Neural progenitor cell (in vitro differentiated cells): ENCODE data around the gene PUSL1. TPM values are rescaled to one million over a fixed set of nuclear protein-coding genes. Genes with fewer than 3 reads are reported as not detected.

Source experiments
- DNase-seq: peaks from one replicate; pipeline ENCODE4 v3.0.0-alpha.2; 2016; ENCODE audit warnings: low spot score
- H2AFZ ChIP-seq: fragments of 200-600 bp; sonication (generic); replicated peaks from 2 replicates; pipeline ENCODE4 v1.6.1; 2016; ENCODE audit warnings: antibody characterized with exemption
- H3F3A ChIP-seq: fragments of 200-600 bp; sonication (generic); 2 replicates; pipeline ENCODE4 v1.6.1; 2016; ENCODE audit warnings: antibody characterized with exemption, low read depth
- H3K27ac ChIP-seq: fragments of 200-600 bp; sonication (generic); 2 replicates; pipeline ENCODE4 v1.5.1; 2016; ENCODE audit warnings: mild to moderate bottlenecking
- H3K27me3 ChIP-seq: fragments of 200-600 bp; sonication (generic); 2 replicates; pipeline ENCODE4 v1.6.1; 2016; ENCODE audit warnings: mild to moderate bottlenecking, moderate library complexity
- H3K36me3 ChIP-seq: fragments of 200-600 bp; sonication (generic); 2 replicates; pipeline ENCODE4 v1.5.1; 2016
- H3K4me1 ChIP-seq: fragments of 200-600 bp; sonication (generic); 2 replicates; pipeline ENCODE4 v1.6.1; 2016; ENCODE audit warnings: mixed run types
- H3K4me2 ChIP-seq: fragments of 200-600 bp; sonication (generic); 2 replicates; pipeline ENCODE4 v1.6.1; 2016
- H3K4me3 ChIP-seq: fragments of 200-600 bp; sonication (generic); 2 replicates; pipeline ENCODE4 v1.5.1; 2016
- H3K79me2 ChIP-seq: fragments of 200-600 bp; sonication (generic); 2 replicates; pipeline ENCODE4 v1.6.1; 2016; ENCODE audit warnings: low read depth
- H3K9ac ChIP-seq: fragments of 200-600 bp; sonication (generic); 2 replicates; pipeline ENCODE4 v1.6.1; 2016
- H3K9me3 ChIP-seq: fragments of 200-600 bp; sonication (generic); 2 replicates; pipeline ENCODE4 v1.5.1; 2016; ENCODE audit warnings: low read depth
- H4K20me1 ChIP-seq: fragments of 200-600 bp; sonication (generic); 2 replicates; pipeline ENCODE4 v1.6.1; 2016; ENCODE audit warnings: low read depth
- H3K27ac Mint-ChIP-seq: 3 replicates; pipeline ENCODE4 v1.8.0; 2021; ENCODE audit warnings: mixed read lengths
- H3K27me3 Mint-ChIP-seq: 2 replicates; pipeline ENCODE4 v1.8.0; 2022; ENCODE audit warnings: low read depth, mild to moderate bottlenecking, inconsistent platforms, moderate library complexity, mixed read lengths; ENCODE audit not compliant: insufficient read depth
- H3K36me3 Mint-ChIP-seq: 3 replicates; pipeline ENCODE4 v1.8.0; 2021; ENCODE audit warnings: mixed read lengths
- H3K4me1 Mint-ChIP-seq: 3 replicates; pipeline ENCODE4 v1.8.0; 2021; ENCODE audit warnings: mixed read lengths
- H3K4me3 Mint-ChIP-seq: 3 replicates; pipeline ENCODE4 v1.8.0; 2021; ENCODE audit warnings: mild to moderate bottlenecking, moderate library complexity, mixed read lengths
- H3K9me3 Mint-ChIP-seq: 3 replicates; pipeline ENCODE4 v1.8.0; 2020; ENCODE audit warnings: mixed read lengths
- EZH2 ChIP-seq: fragments of 200-600 bp; sonication (generic); IDR thresholded peaks from 2 replicates; pipeline ENCODE4 v1.6.1; 2017; ENCODE audit warnings: antibody characterized with exemption, mild to moderate bottlenecking, moderate library complexity
- EZH2phosphoT487 ChIP-seq: fragments of 200-600 bp; sonication (generic); IDR thresholded peaks from 2 replicates; pipeline ENCODE4 v1.6.1; 2017; ENCODE audit warnings: antibody characterized with exemption
- total RNA-seq: library from RNA; depleted of rRNA; stranded (reverse); fragments of >200 nt; gene quantifications from 2 replicates; pipeline ENCODE4 v1.2.3, GENCODE V29; 2015; ENCODE audit warnings: low replicate concordance
- TF ChIP-seq, protein P1 (sequence below): fragments of 200-600 bp; sonication (generic); IDR thresholded peaks from 2 replicates; pipeline ENCODE4 v1.5.1; 2017; ENCODE audit warnings: antibody characterized with exemption, mild to moderate bottlenecking

Gene PUSL1
- total RNA-seq, 1 donor from 2014 or later = 3.7 TPM

GRCh38 chr1:1352786-1353388, 44.5 kb downstream of the PUSL1 start:
- Mint-ChIP-seq H3K4me3 (peak overlapping the region; percentile 66), H3K27ac (peak overlapping the region; percentile 38), H3K4me1 (peaks cover 22% of the 10 kb centered on the region), H3K27me3 (peaks cover 18% of the 10 kb centered on the region), H3K36me3 (peaks cover 3% of the 10 kb centered on the region), H3K9me3 (no peaks in the 10 kb centered on the region)
- Histone ChIP-seq H3K4me3 (no peak overlapping the region), H3K27me3 (peaks cover 35% of the 10 kb centered on the region), H3K27ac (no peak overlapping the region), H2AFZ (no peak overlapping the region), H3F3A (peaks cover 55% of the 10 kb centered on the region), H3K79me2 (peaks cover 10% of the 10 kb centered on the region), H3K9ac (no peak overlapping the region), H3K36me3 (no peaks in the 10 kb centered on the region), H4K20me1 (peaks cover 44% of the 10 kb centered on the region), H3K9me3 (no peaks in the 10 kb centered on the region), H3K4me1 (peaks cover 40% of the 10 kb centered on the region), H3K4me2 (no peak overlapping the region)
- no peak for DNase-seq
- no peak for TF ChIP-seq EZH2phosphoT487

GRCh38 chr1:1353389-1354151, 45.2 kb downstream of the PUSL1 start:
- H3K4me1 Mint-ChIP-seq = peaks cover 28% of the 10 kb centered on the region

DNA sequence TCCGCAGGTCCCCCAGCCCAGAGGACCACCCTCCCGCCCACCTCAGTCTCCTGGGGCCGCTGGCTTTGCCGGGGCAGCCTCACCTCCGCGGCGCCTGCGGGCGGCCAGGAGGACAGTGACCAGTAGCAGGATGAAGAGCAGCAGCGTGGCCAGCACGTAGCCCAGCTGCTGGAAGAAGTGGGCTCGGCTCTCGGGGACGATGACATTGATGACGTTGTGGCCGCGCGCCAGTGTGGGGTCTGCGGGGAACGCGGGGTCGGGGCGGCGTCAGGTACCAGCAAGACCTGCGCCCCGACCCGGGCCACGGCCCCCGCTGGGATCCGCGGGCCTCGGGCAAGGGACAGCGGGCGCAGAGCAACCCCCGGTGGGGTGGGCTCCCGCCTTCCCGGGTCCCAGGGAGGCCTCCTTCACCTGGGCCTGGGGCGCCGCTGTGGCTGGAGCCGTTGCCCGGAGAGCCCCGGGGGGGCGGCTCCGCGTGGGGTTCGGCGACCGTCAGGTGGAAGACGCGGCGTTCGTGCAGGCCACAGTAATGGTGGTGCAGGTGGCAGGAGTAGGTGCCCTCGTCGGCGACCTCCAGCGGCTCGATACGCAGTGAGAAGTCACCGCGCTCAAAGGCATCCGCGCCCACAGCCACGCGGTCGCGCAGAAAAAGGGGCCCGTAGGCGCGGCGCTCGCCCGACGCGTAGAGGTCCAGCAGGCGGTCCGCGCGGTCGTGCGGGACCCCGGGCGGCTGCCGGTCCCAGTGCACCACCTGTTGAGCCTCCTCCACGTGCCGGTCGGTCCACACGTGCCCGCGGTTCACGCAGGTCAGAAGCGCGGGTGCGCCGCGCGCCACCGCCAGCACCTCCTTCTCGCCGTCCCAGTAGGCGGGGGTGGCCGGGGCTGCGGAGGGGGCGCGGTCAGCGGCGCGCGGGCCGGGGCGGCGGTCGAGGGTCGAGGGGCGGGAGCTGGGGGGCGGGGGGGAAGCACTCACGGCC, 46.2 kb downstream of the PUSL1 start:
- Histone ChIP-seq H3K9me3 (no peaks in the 10 kb centered on the region), H2AFZ (no peak overlapping the region), H3K4me1 (peaks cover 51% of the 10 kb centered on the region), H3K27me3 (peaks cover 35% of the 10 kb centered on the region), H3K79me2 (no peaks in the 10 kb centered on the region), H3K36me3 (no peaks in the 10 kb centered on the region), H3K27ac (no peak overlapping the region), H3F3A (peaks cover 53% of the 10 kb centered on the region), H3K4me3 (peak overlapping the region; percentile 34), H4K20me1 (peaks cover 36% of the 10 kb centered on the region), H3K4me2 (peak overlapping the region; percentile 69), H3K9ac (no peak overlapping the region)
- Mint-ChIP-seq H3K36me3 (peaks cover 3% of the 10 kb centered on the region), H3K4me3 (peak overlapping the region; percentile 83), H3K27ac (peak overlapping the region; percentile 76), H3K4me1 (peaks cover 34% of the 10 kb centered on the region), H3K27me3 (peaks cover 22% of the 10 kb centered on the region), H3K9me3 (no peaks in the 10 kb centered on the region)
- no peak for DNase-seq
- TF ChIP-seq, protein P1, sequence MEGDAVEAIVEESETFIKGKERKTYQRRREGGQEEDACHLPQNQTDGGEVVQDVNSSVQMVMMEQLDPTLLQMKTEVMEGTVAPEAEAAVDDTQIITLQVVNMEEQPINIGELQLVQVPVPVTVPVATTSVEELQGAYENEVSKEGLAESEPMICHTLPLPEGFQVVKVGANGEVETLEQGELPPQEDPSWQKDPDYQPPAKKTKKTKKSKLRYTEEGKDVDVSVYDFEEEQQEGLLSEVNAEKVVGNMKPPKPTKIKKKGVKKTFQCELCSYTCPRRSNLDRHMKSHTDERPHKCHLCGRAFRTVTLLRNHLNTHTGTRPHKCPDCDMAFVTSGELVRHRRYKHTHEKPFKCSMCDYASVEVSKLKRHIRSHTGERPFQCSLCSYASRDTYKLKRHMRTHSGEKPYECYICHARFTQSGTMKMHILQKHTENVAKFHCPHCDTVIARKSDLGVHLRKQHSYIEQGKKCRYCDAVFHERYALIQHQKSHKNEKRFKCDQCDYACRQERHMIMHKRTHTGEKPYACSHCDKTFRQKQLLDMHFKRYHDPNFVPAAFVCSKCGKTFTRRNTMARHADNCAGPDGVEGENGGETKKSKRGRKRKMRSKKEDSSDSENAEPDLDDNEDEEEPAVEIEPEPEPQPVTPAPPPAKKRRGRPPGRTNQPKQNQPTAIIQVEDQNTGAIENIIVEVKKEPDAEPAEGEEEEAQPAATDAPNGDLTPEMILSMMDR = no peak
- TF ChIP-seq EZH2phosphoT487 = peak; percentile 89
- TF ChIP-seq EZH2 = peak; percentile 91

More at GRCh38 chr1:1353389-1354151, 45.2 kb downstream of the PUSL1 start:
- Histone ChIP-seq H4K20me1 (peaks cover 37% of the 10 kb centered on the region), H2AFZ (no peak overlapping the region), H3K9me3 (no peaks in the 10 kb centered on the region), H3K27me3 (peaks cover 35% of the 10 kb centered on the region), H3F3A (peaks cover 49% of the 10 kb centered on the region), H3K4me2 (peak overlapping the region; percentile 69), H3K9ac (no peak overlapping the region), H3K4me1 (peaks cover 41% of the 10 kb centered on the region), H3K79me2 (peaks cover 3% of the 10 kb centered on the region), H3K4me3 (peak overlapping the region; percentile 34), H3K36me3 (no peaks in the 10 kb centered on the region), H3K27ac (no peak overlapping the region)
- Mint-ChIP-seq H3K27me3 (peaks cover 18% of the 10 kb centered on the region), H3K4me3 (peak overlapping the region; percentile 48), H3K27ac (no peak overlapping the region), H3K36me3 (peaks cover 3% of the 10 kb centered on the region), H3K9me3 (no peaks in the 10 kb centered on the region)
- no peak for DNase-seq
- TF ChIP-seq EZH2phosphoT487 (no peak), EZH2 (no peak)
- TF ChIP-seq, protein P1 = no peak
